ENCODE results near the gene BRIP1. TPM values are rescaled to one million over a fixed set of nuclear protein-coding genes. Genes with fewer than 3 reads are reported as not detected.
"Not testable (repeated sequence)": the region's sequence is repeated elsewhere in the genome, so short reads cannot be mapped to it uniquely, and the experiment has no call there.

BRIP1 gene
- total and polyA plus RNA-seq, 3 donors from 2014 or later = 7.5 to 10.6 (median 10.5) TPM

DNA sequence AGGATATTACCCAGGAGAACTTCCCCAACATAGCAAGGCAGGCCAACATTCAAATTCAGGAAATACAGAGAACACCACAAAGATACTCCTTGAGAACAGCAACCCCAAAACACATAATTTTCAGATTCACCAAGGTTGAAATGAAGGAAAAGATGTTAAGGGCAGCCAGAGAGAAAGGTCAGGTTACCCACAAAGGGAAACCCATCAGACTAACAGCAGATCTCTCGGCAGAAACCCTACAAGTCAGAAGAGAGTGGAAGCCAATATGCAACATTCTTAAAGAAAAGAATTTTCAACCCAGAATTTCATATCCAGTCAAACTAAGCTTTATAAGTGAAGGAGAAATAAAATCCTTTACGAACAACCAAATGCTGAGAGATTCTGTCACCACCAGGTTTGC lies 188.7 kb downstream of the BRIP1 start:
- H3K4me1 ChIP-seq; intact Hi-C loops (cut with DNase I; ENCODE audit: low total_unique reads); H3K27ac ChIP-seq; H3K9me3 ChIP-seq; H3K27me3 ChIP-seq; H3K36me3 ChIP-seq (ENCODE audit: low read depth, missing control alignments); H3K4me3 ChIP-seq; DNase-seq: not testable (repeated sequence)
- 95 to 96% methylated on average over 2 of the region's 2 CpGs for WGBS, 2 donors

DNA sequence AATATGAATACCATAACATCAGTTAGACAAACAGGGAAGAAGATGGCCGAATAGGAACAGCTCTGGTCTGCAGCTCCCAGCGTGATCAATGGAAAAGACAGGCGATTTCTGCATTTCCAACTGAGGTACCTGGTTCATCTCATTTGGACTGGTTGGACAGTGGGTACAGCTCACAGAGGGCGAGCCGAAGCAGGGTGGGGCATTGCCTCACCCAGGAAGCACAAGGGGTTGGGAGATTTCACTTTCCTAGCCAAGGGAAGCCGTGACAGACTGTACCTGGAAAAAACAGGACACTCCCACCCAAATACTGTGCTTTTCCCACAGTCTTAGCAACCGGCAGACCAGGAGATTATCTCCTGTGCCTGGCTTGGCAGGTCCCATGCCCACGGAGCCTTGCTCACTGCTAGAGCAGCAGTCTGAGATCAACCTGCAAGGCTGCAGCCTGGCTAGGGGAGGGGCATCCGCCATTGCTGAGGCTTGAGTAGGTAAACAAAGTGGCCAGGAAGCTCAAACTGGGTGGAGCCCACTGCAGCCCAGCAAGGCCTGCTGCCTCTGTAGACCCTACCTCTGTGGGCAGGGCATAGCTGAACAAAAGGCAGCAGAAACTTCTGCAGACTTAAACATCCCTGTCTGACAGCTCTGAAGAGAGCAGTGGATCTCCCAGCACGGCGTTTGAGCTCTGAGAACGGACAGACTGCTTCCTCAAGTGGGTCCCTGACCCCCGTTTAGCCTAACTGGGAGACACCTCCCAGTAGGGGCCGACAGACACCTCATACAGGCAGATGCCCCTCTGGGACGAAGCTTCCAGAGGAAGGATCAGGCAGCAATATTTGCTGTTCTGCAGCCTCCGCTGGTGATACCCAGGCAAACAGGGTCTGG lies 190.1 kb downstream of the BRIP1 start:
- not testable (repeated sequence) for H3K27ac ChIP-seq, DNase-seq
- 89 to 95% methylated on average over 8 to 16 of the region's 16 CpGs for WGBS, 2 donors

DNA sequence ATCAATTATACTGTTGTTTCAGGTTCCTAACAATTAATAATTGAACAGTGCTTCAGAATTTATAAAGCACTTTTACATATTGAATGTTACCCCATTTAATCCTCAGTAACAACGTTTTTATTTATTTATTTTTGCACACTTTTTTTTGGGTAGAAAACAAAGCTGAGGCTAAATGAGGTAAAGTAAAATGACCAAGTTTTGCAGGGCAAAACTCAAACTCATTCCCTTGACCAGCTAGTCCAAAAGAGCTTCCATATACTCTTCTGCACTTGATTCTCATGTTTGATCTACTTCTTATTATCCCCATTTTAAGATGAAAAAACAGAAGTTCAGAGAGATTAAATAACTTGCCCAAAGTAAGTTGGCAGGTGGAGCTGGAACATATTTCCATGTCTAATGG lies 191.2 kb downstream of the BRIP1 start:
- no peak for DNase-seq
- Histone ChIP-seq H3K27ac (no peak overlapping the region), H3K36me3 (ENCODE audit: low read depth, missing control alignments) (no peaks in the 10 kb centered on the region), H3K9me3 (no peaks in the 10 kb centered on the region), H3K4me3 (no peak overlapping the region), H3K4me1 (no peaks in the 10 kb centered on the region), H3K27me3 (no peaks in the 10 kb centered on the region)
- intact Hi-C loops (cut with DNase I; ENCODE audit: low total_unique reads) = no loop called here
- WGBS, 2 donors = 42 to 72% methylated on average over 1 of the region's 1 CpG
- TF ChIP-seq, protein P1, sequence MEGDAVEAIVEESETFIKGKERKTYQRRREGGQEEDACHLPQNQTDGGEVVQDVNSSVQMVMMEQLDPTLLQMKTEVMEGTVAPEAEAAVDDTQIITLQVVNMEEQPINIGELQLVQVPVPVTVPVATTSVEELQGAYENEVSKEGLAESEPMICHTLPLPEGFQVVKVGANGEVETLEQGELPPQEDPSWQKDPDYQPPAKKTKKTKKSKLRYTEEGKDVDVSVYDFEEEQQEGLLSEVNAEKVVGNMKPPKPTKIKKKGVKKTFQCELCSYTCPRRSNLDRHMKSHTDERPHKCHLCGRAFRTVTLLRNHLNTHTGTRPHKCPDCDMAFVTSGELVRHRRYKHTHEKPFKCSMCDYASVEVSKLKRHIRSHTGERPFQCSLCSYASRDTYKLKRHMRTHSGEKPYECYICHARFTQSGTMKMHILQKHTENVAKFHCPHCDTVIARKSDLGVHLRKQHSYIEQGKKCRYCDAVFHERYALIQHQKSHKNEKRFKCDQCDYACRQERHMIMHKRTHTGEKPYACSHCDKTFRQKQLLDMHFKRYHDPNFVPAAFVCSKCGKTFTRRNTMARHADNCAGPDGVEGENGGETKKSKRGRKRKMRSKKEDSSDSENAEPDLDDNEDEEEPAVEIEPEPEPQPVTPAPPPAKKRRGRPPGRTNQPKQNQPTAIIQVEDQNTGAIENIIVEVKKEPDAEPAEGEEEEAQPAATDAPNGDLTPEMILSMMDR (IDR thresholded peaks at IDR 0.05) = no peak
- TF ChIP-seq POLR2A (IDR thresholded peaks at IDR 0.05) = no peak

More for the DNA sequence above, 190.1 kb downstream of the BRIP1 start:
- intact Hi-C loops (cut with DNase I; ENCODE audit: low total_unique reads); H3K4me3 ChIP-seq; H3K4me1 ChIP-seq; H3K9me3 ChIP-seq; H3K27me3 ChIP-seq; H3K36me3 ChIP-seq (ENCODE audit: low read depth, missing control alignments): not testable (repeated sequence)

DNA sequence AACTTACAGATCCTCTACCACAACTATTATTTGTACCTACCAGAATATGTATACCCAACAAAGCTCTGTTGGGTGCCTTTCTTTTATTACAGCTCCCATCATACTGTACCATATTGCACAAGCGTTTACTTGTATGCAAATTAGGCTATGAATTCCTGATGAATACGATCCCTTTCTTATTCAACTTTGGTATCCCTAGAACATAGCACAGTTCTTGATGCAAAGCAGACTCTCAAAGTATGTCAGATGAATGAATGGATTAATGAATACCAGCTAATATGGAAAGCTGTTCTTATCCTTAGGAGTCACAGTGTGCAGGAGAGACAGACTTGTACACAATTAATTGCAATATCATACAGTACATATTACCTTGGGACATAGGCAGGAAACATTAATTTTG lies 192.6 kb downstream of the BRIP1 start:
- H3K36me3 ChIP-seq (ENCODE audit: low read depth, missing control alignments) = no peaks in the 10 kb centered on the region
- H3K9me3 ChIP-seq = no peaks in the 10 kb centered on the region
- no peak for DNase-seq
- intact Hi-C loops (cut with DNase I; ENCODE audit: low total_unique reads) = no loop called here
- TF ChIP-seq, protein P1 (IDR thresholded peaks at IDR 0.05) = no peak
- no peak for TF ChIP-seq POLR2A (IDR thresholded peaks at IDR 0.05)
- no peaks in the 10 kb centered on the region for H3K27me3 ChIP-seq
- H3K27ac ChIP-seq = no peak overlapping the region
- 83 to 95% methylated on average over 2 of the region's 2 CpGs for WGBS, 2 donors
- no peak overlapping the region for H3K4me3 ChIP-seq
- H3K4me1 ChIP-seq = no peaks in the 10 kb centered on the region

DNA sequence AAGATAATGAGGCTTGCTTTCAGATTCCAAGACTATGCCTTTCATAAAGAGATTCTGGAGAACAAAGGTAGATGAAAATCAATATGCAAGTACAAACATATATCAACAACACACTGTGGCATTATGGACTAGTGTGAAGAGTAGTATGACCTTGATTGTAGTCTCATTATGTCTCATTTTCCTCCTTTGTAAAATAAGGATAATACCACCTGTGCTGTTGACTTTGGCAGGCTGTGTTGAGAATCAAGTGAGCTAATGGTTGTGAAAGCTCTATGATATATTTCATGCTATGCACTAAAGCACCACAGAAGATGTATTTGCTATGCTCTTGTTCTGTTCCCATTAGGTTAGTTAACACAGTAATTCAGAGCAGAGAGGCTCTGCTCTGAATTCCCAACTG lies 193.8 kb downstream of the BRIP1 start:
- H3K4me1 ChIP-seq = no peaks in the 10 kb centered on the region
- no peak overlapping the region for H3K4me3 ChIP-seq
- intact Hi-C loops (cut with DNase I; ENCODE audit: low total_unique reads) = no loop called here
- no peaks in the 10 kb centered on the region for H3K36me3 ChIP-seq (ENCODE audit: low read depth, missing control alignments)
- H3K9me3 ChIP-seq = no peaks in the 10 kb centered on the region
- H3K27me3 ChIP-seq = no peaks in the 10 kb centered on the region
- DNase-seq = no peak
- no peak overlapping the region for H3K27ac ChIP-seq
- TF ChIP-seq, protein P1 (IDR thresholded peaks at IDR 0.05) = no peak
- no peak for TF ChIP-seq POLR2A (IDR thresholded peaks at IDR 0.05)

DNA sequence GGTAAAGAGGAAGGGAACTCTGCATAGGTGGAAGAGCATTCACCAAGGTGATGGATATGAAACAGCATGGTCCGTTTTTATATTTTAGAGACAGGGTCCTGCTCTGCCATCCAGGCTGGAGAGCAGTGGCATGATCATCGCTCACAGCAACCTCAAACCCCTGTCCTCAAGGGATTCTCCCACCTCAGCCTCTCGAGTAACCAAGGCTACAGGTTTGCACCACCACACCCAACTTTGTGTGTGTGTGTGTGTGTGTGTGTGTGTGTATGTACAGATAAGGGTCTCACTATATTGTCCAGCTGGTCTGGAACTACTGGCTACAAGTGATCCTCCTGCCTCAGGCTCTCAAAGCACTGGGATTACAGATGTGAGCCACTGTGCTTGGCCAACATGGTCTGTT lies 194.8 kb downstream of the BRIP1 start:
- Histone ChIP-seq H3K4me1 (no peaks in the 10 kb centered on the region), H3K27me3 (no peaks in the 10 kb centered on the region), H3K27ac (no peak overlapping the region), H3K36me3 (ENCODE audit: low read depth, missing control alignments) (no peaks in the 10 kb centered on the region), H3K9me3 (no peaks in the 10 kb centered on the region), H3K4me3 (no peak overlapping the region)
- TF ChIP-seq POLR2A (IDR thresholded peaks at IDR 0.05) = no peak
- TF ChIP-seq, protein P1 (IDR thresholded peaks at IDR 0.05) = no peak
- WGBS, 2 donors = 84 to 86% methylated on average over 3 of the region's 3 CpGs
- intact Hi-C loops (cut with DNase I; ENCODE audit: low total_unique reads) = no loop called here
- no peak for DNase-seq

DNA sequence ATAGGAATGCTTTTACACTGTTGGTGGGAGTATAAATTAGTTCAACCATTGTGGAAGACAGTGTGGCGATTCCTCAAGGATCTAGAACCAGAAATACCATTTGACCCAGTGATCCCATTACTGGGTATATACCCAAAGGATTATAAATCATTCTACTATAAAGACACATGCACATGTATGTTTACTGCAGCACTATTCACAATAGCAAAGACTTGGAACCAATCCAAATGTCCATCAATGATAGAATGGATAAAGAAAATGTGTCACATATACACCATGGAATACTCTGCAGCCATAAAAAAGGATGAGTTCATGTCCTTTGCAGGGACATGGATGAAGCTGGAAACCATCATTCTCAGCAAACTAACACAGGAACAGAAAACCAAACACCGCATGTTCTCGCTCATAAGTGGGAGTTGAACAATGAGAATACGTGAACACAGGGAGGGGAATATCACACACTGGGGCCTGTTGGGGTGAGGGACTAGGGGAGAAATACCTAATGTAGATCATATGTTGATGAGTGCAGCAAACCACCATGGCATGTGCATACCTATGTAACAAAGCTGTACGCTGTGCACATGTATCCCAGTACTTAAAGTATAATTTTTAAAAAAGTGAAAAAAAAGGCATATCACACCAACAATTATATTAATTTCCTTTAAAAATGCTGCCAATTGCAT lies 196.8 kb downstream of the BRIP1 start:
- intact Hi-C loops (cut with DNase I; ENCODE audit: low total_unique reads); H3K27me3 ChIP-seq; H3K36me3 ChIP-seq (ENCODE audit: low read depth, missing control alignments); H3K4me3 ChIP-seq; DNase-seq; H3K9me3 ChIP-seq; H3K27ac ChIP-seq; H3K4me1 ChIP-seq: not testable (repeated sequence)
- WGBS, 2 donors = 84 to 97% methylated on average over 5 of the region's 5 CpGs

Data from testis (tissue), 3 donors.